GM21526 (cell line): Measurements from ENCODE around the gene EHD4.

Experiments used
- ATAC-seq: cut with Tn5 transposase; IDR thresholded peaks from one replicate; pipeline ENCODE4 v1.9.1; 2021; ENCODE audit warnings: moderate library complexity; ENCODE audit not compliant: unreplicated experiment, low FRiP score

EHD4 gene

GRCh38 chr15:41940441-41940857 lies 31.9 kb downstream of the EHD4 start:
- ATAC-seq, result no peak

GRCh38 chr15:41939986-41940385 lies 32.4 kb downstream of the EHD4 start:
- ATAC-seq, result no peak

GRCh38 chr15:41937568-41937923 lies 34.8 kb downstream of the EHD4 start:
- no peak for ATAC-seq

- ATAC-seq, result no peak
These were observed 35.4 kb downstream of the EHD4 start for GRCh38 chr15:41936649-41937567.

- no peak for ATAC-seq
These were observed 36.2 kb downstream of the EHD4 start for GRCh38 chr15:41936155-41936554.

- ATAC-seq, result no peak
These were observed 36.8 kb downstream of the EHD4 start for GRCh38 chr15:41935566-41936020.

- no peak for ATAC-seq
These were observed 37.5 kb downstream of the EHD4 start for GRCh38 chr15:41934843-41935242.

GRCh38 chr15:41933771-41934170 lies 38.6 kb downstream of the EHD4 start:
- ATAC-seq, result no peak

GRCh38 chr15:41933326-41933725 lies 39.0 kb downstream of the EHD4 start:
- ATAC-seq, result no peak

GRCh38 chr15:41932511-41933289 lies 39.7 kb downstream of the EHD4 start:
- ATAC-seq, result no peak

GRCh38 chr15:41932101-41932500 lies 40.3 kb downstream of the EHD4 start:
- no peak for ATAC-seq

GRCh38 chr15:41930867-41931222 lies 41.5 kb downstream of the EHD4 start:
- no peak for ATAC-seq

GRCh38 chr15:41930221-41930866 lies 42.0 kb downstream of the EHD4 start:
- no peak for ATAC-seq

- peak; percentile 60 for ATAC-seq
These were observed 43.4 kb downstream of the EHD4 start for GRCh38 chr15:41928637-41929620.

- no peak for ATAC-seq
These were observed 44.3 kb downstream of the EHD4 start for GRCh38 chr15:41928100-41928499.

GRCh38 chr15:41927536-41927935 lies 44.8 kb downstream of the EHD4 start:
- no peak for ATAC-seq

- no peak for ATAC-seq
These were observed 45.9 kb downstream of the EHD4 start for GRCh38 chr15:41926185-41927056.

GRCh38 chr15:41925086-41925608 lies 47.2 kb downstream of the EHD4 start:
- ATAC-seq, result no peak
